Common myeloid progenitor, CD34-positive (primary cell): ENCODE measurements around the gene CDC42SE2.
"Not testable (repeated sequence)": the region's sequence is repeated elsewhere in the genome, so short reads cannot be mapped to it uniquely, and the experiment has no call there.

ENCODE experiments used
- CTCF ChIA-PET: fragments of 350-600 bp; sonication (Branson Sonifier 250); formaldehyde crosslinking; loops from one replicate; lab custom pipeline; 2021; ENCODE audit warnings: antibody characterized with exemption; lab: Charles Lee
- POLR2A ChIA-PET: fragments of 350-600 bp; sonication (Branson Sonifier 250); formaldehyde crosslinking; loops from one replicate; lab custom pipeline; 2021; ENCODE audit warnings: antibody characterized with exemption; lab: Charles Lee
- DNase-seq, 3 donors: peaks; one replicate each; pipeline versions ENCODE4 v3.0.0 to v3.0.0-alpha.2; 2013
- H3K27ac ChIP-seq, 2 experiments: 1 replicate in 1 of 2; 2 replicates in 1 of 2; pipeline ENCODE4 v1.7.0; 2013; ENCODE audit warnings: inconsistent platforms in 2 of 2, low read length in 2 of 2, mild to moderate bottlenecking in 2 of 2, low read depth in 1 of 2, moderate library complexity in 1 of 2; ENCODE audit not compliant: severe bottlenecking in 2 of 2, insufficient read depth in 1 of 2, poor library complexity in 1 of 2
- H3K27me3 ChIP-seq, 5 experiments: replicated peaks in 2 of 5; 1 replicate in 3 of 5; 2 replicates in 2 of 5; pipeline versions ENCODE4 v1.6.1 to v1.7.0; 2013; ENCODE audit warnings: low read length in 4 of 5, mild to moderate bottlenecking in 2 of 5, moderate library complexity in 2 of 5, inconsistent platforms in 1 of 5; ENCODE audit not compliant: insufficient read depth in 5 of 5, control insufficient read depth in 4 of 5
- H3K36me3 ChIP-seq, 4 experiments: 1 replicate in 2 of 4; 2 replicates in 2 of 4; pipeline versions ENCODE4 v1.6.1 to v1.7.0; 2013; ENCODE audit warnings: low read length in 3 of 4, control low read depth in 1 of 4, mild to moderate bottlenecking in 1 of 4; ENCODE audit not compliant: control insufficient read depth in 4 of 4, insufficient read depth in 4 of 4
- H3K4me1 ChIP-seq, 4 experiments: 1 replicate in 3 of 4; 2 replicates in 1 of 4; pipeline versions ENCODE4 v1.6.1 to v1.7.1; 2013; ENCODE audit warnings: low read length in 3 of 4, mild to moderate bottlenecking in 3 of 4, control low read depth in 1 of 4, inconsistent platforms in 1 of 4, moderate library complexity in 1 of 4; ENCODE audit not compliant: control insufficient read depth in 4 of 4, insufficient read depth in 4 of 4; ENCODE audit errors: control extremely low read depth in 1 of 4
- H3K4me3 ChIP-seq, 7 experiments: 1 replicate in 4 of 7; 2 replicates in 3 of 7; pipeline versions ENCODE4 v1.5.1 to v1.7.0; 2013; ENCODE audit warnings: mild to moderate bottlenecking in 7 of 7, low read length in 6 of 7, moderate library complexity in 6 of 7, inconsistent platforms in 2 of 7, low read depth in 2 of 7, control low read depth in 1 of 7; ENCODE audit not compliant: insufficient read depth in 4 of 7, control insufficient read depth in 1 of 7; ENCODE audit errors: extremely low read depth in 1 of 7
- H3K9me3 ChIP-seq, 5 experiments: 1 replicate in 4 of 5; 2 replicates in 1 of 5; pipeline versions ENCODE4 v1.6.1 to v1.7.1; 2013; ENCODE audit warnings: low read length in 4 of 5, mild to moderate bottlenecking in 2 of 5, inconsistent platforms in 1 of 5, low read depth in 1 of 5, moderate library complexity in 1 of 5; ENCODE audit not compliant: control insufficient read depth in 4 of 5, insufficient read depth in 2 of 5; ENCODE audit errors: control extremely low read depth in 1 of 5
- WGBS: methylation state at CpG from one replicate; pipeline ENCODE4 v1.1.5; 2013; ENCODE audit not compliant: insufficient coverage; 5-methylcytosine and 5-hydroxymethylcytosine counted together

The CDC42SE2 gene

GRCh38 chr5:131379723-131380122 lies 115.9 kb downstream of the CDC42SE2 start:
- 0% methylated on average over 7 of the region's 7 CpGs for WGBS
- peak; percentile 93 to 97 (median 97) for DNase-seq
- H3K36me3 ChIP-seq = peaks cover 0 to 5% (median 3%) of the 10 kb centered on the region in 4 experiments
- peaks cover 44 to 83% (median 71%) of the 10 kb centered on the region in 4 experiments for H3K4me1 ChIP-seq
- no peaks in the 10 kb centered on the region for H3K9me3 ChIP-seq
- ChIA-PET POLR2A (no interaction called here), CTCF (interaction anchor here (1.0 to 10.8 kb wide), 5 partner anchors 17 to 197 kb away, joined by 3 to 95 read pairs (median 5); partner anchors contain the start of gene CDC42SE2)
- H3K27me3 ChIP-seq = no peaks in the 10 kb centered on the region
- peak overlapping the region in 2 of 7 experiments; percentile 11 to 24 for H3K4me3 ChIP-seq
- peak overlapping the region; percentile 99 for H3K27ac ChIP-seq

GRCh38 chr5:131380238-131380637 lies 116.4 kb downstream of the CDC42SE2 start:
- ChIA-PET POLR2A (interaction anchor here (0.5 kb wide), 1 partner anchor 82 kb away, joined by 3 read pairs; no protein-coding TSS in a partner anchor), CTCF (interaction anchor here (1.8 to 10.8 kb wide), 2 partner anchors 118 to 227 kb away, joined by 7 to 95 read pairs; partner anchors contain the start of gene CDC42SE2)
- Histone ChIP-seq H3K27ac (peak overlapping the region; percentile 99), H3K4me1 (peaks cover 44 to 82% (median 70%) of the 10 kb centered on the region in 4 experiments), H3K4me3 (peak overlapping the region in 2 of 7 experiments; percentile 11 to 14)
- not testable (repeated sequence) for H3K9me3 ChIP-seq, H3K36me3 ChIP-seq, H3K27me3 ChIP-seq
- peak in 1 of 3 donors; percentile 52 for DNase-seq
- whole genome bisulfite sequencing = no CpG with 5 or more reads among the region's 2 CpGs

DNA sequence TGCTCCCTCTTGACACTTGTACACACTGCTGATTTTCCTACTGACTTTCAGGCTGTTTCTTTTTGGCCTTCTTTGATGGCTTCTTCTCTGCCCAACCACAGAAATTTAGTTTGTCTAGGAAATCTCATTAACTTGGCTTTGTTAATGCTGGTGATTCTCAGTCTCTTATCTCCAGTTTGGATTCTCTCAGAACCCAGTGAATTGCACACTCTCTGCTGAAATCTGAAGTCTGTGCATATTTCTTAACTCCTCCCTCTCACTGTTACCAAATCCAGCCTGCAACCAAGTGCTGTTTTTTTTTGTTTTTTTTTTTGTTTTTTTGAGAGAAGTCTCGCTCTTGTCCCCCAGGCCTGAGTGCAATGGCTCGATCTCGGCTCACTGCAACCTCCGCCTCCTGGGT lies 117.2 kb downstream of the CDC42SE2 start:
- Histone ChIP-seq H3K4me3 (no peak overlapping the region), H3K27ac (peak overlapping the region; percentile 99), H3K4me1 (peaks cover 44 to 78% (median 68%) of the 10 kb centered on the region in 4 experiments), H3K36me3 (peaks cover 0 to 10% (median 8%) of the 10 kb centered on the region in 4 experiments), H3K9me3 (no peaks in the 10 kb centered on the region), H3K27me3 (no peaks in the 10 kb centered on the region)
- DNase-seq = peak in 1 of 3 donors; percentile 24
- 100% methylated on average over 1 of the region's 4 CpGs for WGBS
- ChIA-PET CTCF (interaction anchor here (1.2 to 10.8 kb wide), 12 partner anchors 22 to 228 kb away, joined by 3 to 95 read pairs (median 5); partner anchors contain the start of genes CDC42SE2 and HINT1), POLR2A (interaction anchor here (0.5 to 1.7 kb wide), 3 partner anchors 83 to 218 kb away, joined by 3 to 7 read pairs (median 3); no protein-coding TSS in a partner anchor)

- WGBS = 89% methylated on average over 2 of the region's 2 CpGs
- peaks cover 44 to 78% (median 68%) of the 10 kb centered on the region in 4 experiments for H3K4me1 ChIP-seq
- peak overlapping the region; percentile 99 for H3K27ac ChIP-seq
- H3K27me3 ChIP-seq = no peaks in the 10 kb centered on the region
- no peaks in the 10 kb centered on the region for H3K9me3 ChIP-seq
- peaks cover 2 to 17% (median 12%) of the 10 kb centered on the region in 4 experiments for H3K36me3 ChIP-seq
- CTCF ChIA-PET = interaction anchor here (0.7 to 10.8 kb wide), 38 partner anchors 9 to 272 kb away, joined by 3 to 95 read pairs (median 4); partner anchors contain the start of genes CDC42SE2 and HINT1
- DNase-seq = no peak
- peak overlapping the region in 2 of 7 experiments; percentile 12 to 19 for H3K4me3 ChIP-seq
- POLR2A ChIA-PET = interaction anchor here (0.6 to 1.7 kb wide), 4 partner anchors 101 to 218 kb away, joined by 3 to 7 read pairs (median 4); partner anchors contain the start of gene CDC42SE2
Observed at GRCh38 chr5:131381777-131382176, 117.9 kb downstream of the CDC42SE2 start.

DNA sequence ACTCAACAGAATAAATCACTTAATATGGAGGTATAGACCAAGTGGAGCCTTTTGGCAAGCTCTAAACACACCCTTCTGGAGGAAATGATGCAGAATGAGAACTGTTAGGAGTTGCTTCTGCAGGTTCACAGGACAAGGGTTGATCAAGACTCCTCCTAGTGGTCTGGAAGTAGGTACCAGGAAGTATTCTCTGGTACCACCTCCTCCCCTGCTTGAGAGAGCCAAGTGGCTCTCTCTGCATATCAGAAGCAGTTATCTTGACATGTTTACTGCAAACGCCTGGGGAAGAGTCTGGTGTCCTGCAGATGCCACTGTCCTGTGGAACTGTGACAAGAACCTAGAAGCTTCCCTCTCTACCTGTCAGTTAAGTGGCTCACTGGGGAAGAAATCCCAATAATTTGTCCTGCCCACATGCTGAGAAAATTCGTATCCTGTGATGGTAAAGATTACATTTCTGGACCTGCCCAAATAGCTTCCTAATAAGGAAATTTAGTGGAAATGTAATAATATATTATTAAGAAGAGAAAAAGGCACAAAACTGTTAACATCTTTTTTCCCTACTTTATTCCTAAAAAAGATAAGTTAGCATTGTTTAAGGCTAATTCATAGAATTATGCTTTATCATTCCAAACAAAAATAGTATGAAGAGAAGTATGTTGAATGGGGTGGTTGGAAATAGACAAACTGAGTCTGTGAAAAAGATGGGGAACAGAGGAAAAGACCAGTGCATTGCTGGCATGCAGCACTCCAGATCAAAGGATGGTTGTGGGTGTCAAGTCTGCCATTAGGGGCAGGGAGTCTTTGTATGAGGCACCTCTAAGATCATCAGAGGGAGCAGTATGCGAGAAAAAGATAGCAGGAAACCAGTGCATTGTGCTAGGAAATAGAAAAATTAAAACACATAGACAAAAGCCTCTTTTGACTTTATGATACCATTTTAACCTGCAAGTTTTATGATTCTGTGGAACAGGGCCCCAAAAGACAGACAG lies 118.8 kb downstream of the CDC42SE2 start:
- Histone ChIP-seq H3K27ac (peak overlapping the region; percentile 99), H3K9me3 (no peaks in the 10 kb centered on the region), H3K36me3 (peaks cover 8 to 22% (median 19%) of the 10 kb centered on the region in 4 experiments), H3K4me3 (peak overlapping the region in 1 of 7 experiments; percentile 41), H3K27me3 (no peaks in the 10 kb centered on the region), H3K4me1 (peaks cover 44 to 71% (median 64%) of the 10 kb centered on the region in 4 experiments)
- peak; percentile 85 to 94 (median 92) for DNase-seq
- ChIA-PET CTCF (interaction anchor here (0.7 to 10.8 kb wide), 40 partner anchors 8 to 273 kb away, joined by 3 to 95 read pairs (median 4); partner anchors contain the start of genes CDC42SE2 and HINT1), POLR2A (interaction anchor here (0.7 to 1.7 kb wide), 4 partner anchors 102 to 219 kb away, joined by 3 to 7 read pairs (median 5); partner anchors contain the start of gene CDC42SE2)
- 17% methylated on average over 1 of the region's 3 CpGs for WGBS

DNA sequence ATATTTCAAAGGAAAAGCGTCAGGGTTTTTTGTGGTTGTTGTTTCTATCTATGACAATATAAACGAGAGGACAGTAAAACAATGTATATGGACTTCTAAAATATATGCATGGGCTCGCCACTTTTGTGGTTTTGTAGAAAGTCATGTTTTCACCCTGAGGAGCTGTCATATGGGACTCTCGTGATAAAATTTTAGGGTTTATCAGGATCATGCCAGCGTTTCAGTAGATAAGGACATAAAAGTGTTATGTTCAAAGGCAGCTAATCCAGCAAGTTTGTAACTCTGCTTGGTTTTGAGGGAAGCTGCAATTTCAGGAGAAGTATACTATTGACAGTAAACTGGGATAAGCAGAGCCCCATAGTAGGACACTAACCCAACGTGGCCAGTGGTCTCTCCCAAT lies 120.3 kb downstream of the CDC42SE2 start:
- Histone ChIP-seq H3K27ac (peak overlapping the region in 1 of 2 experiments; percentile 75), H3K4me1 (peaks cover 35 to 62% (median 51%) of the 10 kb centered on the region in 4 experiments), H3K9me3 (no peaks in the 10 kb centered on the region), H3K27me3 (no peaks in the 10 kb centered on the region), H3K4me3 (peak overlapping the region in 2 of 7 experiments; percentile 30 to 41), H3K36me3 (peaks cover 8 to 26% (median 22%) of the 10 kb centered on the region in 4 experiments)
- ChIA-PET POLR2A (interaction anchor here (0.8 kb wide), 1 partner anchor 80 kb away, joined by 3 read pairs; no protein-coding TSS in a partner anchor), CTCF (interaction anchor here (0.7 to 10.8 kb wide), 5 partner anchors 11 to 122 kb away, joined by 3 to 95 read pairs (median 7); partner anchors contain the start of gene CDC42SE2)
- WGBS = 27% methylated on average over 3 of the region's 6 CpGs
- DNase-seq = peak in 2 of 3 donors; percentile 39 to 58
